Measurements from ENCODE around the gene ZNG1E.
A peak's percentile ranks its signal among the peaks of the same experiment; 100 is the strongest.
"Not testable (repeated sequence)": the region's sequence is repeated elsewhere in the genome, so short reads cannot be mapped to it uniquely, and the experiment has no call there.

ZNG1E gene

DNA sequence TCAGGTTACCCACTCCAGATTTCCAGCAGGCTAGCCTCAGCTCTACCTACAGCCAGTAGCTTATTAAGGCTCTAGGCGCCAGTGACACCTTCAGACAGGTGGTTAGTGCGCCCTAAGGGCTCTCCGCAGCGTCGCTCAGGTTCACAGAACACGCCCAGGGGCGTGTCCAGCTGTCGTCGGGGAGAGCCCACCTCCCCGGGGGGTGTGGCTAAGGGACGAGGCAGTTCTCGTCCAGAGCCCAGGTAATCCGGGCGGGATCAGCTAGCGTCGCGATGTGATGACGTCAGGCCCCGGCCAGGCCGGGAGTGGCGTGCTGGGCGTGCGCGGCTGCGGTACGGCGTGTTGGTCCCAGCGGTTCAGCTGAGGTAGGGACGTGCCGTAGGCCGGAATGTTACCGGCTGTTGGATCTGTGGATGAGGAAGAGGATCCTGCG, at the start of gene ZNG1E:
Gene ZNG1E (plus strand): TSS at position 340 of the 433 bp plus-strand sequence. CDS start 49 bp downstream, at position 389.
- DNase-seq (ENCODE audit: low read depth), result peak; percentile 12

DNA sequence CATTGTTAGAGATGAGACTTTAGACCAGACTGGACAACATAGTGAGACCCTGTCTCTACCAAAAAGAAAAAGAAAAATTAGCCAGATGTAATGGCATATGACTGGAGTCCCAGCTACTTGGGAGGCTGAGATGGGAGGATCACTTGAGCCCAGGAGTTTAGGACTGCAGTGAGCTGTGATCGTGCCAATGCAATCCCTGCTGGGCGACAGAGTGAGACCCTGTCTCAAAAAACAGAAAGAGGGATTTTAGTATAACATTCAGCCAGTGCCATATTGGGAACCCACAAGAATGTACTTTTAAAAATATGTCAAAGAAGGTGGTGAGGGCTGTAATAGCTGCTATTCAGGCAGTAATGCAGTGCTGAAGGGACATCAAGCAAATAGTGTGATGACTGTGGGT, 2.1 kb upstream of the ZNG1E start:
- not testable (repeated sequence) for DNase-seq (ENCODE audit: low read depth)

DNA sequence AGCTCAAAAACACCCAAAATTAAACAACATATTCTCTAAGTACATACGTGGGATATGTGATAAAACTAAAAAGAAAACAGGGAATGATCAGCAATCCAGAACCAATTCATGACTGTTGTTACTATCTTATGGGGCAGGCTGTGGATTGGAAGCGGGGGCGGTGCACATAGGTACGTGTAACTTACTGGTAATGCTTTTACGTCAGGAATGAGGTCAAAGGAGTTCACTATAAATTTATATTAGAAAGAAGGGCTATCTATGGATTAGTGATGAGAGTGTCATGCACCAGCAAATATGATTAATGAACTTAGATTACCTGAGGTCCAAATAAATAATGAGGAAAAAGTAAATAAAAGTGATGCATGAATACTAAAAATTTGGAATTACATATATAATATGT, 710 bp upstream of the ZNG1E start:
- DNase-seq (ENCODE audit: low read depth), result not testable (repeated sequence)

DNA sequence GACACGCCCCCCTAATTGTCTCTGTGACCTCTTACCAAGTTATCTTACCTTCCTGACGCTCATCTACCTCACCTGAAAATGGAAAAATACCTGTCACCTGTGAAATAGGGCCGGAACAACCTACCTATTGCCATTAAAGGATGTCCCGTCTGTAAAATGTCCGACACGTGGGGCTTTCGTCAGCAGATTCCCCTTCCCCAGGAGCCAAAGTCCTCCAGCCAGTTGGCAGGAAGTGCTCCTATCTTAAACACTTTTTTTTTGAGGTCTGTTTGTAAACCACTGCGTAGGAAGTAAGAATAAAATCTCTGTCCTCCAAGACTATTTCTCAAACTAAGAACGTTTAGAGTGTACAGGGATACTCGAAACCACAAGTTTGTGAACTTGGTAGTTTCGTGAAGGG, 661 bp downstream of the ZNG1E start:
- not testable (repeated sequence) for DNase-seq (ENCODE audit: low read depth)

GRCh38 chr9:65678533-65678932, 2.8 kb downstream of the ZNG1E start:
- DNase-seq (ENCODE audit: low read depth), result not testable (repeated sequence)

DNA sequence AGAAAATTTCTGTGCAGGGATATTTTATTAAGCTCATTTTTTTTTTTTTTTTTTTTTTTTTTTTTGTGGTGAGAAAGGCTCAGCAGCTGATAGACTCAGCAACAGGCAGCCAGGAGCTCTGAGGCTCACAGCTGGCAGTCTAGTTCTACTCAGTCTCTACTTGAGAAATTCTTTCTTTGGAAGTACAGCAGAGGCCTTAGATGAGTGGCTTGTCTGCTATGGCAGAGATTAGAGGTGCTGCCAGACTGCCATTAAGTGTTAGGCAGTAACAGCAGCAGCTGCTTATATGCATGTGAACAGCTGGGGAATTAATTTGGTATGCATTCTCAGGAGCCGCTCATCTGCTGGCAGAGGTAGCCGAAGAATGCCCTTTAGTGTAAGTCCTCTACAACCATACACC, 27.8 kb downstream of the ZNG1E start:
- not testable (repeated sequence) for DNase-seq (ENCODE audit: low read depth)

- not testable (repeated sequence) for DNase-seq (ENCODE audit: low read depth)
Observed at GRCh38 chr9:65714445-65714844, 38.7 kb downstream of the ZNG1E start.

GRCh38 chr9:65737096-65737564, 61.4 kb downstream of the ZNG1E start, which contains the start of gene FOXD4L4:
TSS of gene FOXD4L4 (plus strand) at chr9:65737146. CDS start at chr9:65737146, 0 bp downstream.
- DNase-seq (ENCODE audit: low read depth), result not testable (repeated sequence)

DNA sequence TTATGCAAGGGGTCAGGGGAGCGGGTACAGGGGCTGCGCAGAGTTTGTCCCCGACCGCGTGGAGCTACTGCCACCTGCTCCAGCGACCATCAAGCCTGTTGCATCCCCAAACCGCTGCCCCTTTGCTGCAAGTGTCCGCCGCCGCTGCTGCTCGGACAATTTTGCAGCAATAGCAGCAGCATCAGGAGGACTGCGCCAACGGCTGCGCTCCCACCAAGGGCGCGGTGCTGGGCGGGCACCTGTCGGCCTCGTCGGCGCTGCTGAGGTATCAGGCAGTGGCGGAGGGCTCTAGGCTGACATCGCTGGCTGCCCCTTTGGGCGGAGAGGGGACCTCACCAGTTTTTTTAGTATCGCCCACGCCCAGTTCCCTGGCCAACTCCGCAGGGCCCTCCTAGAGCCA, 62.4 kb downstream of the ZNG1E start:
- DNase-seq (ENCODE audit: low read depth), result not testable (repeated sequence)
